Stimulated activated CD4-positive, alpha-beta T cell treated with anti-CD3 and anti-CD28 coated beads, Interleukin-2, amount 100 ng/mL, for 4 hours (primary cell): ENCODE results near the gene ODF2L.

Experiments
- DNase-seq: peaks from one replicate; pipeline ENCODE4 v3.0.0-alpha.2; 2020; ENCODE audit warnings: low read depth

ODF2L gene, protein sequence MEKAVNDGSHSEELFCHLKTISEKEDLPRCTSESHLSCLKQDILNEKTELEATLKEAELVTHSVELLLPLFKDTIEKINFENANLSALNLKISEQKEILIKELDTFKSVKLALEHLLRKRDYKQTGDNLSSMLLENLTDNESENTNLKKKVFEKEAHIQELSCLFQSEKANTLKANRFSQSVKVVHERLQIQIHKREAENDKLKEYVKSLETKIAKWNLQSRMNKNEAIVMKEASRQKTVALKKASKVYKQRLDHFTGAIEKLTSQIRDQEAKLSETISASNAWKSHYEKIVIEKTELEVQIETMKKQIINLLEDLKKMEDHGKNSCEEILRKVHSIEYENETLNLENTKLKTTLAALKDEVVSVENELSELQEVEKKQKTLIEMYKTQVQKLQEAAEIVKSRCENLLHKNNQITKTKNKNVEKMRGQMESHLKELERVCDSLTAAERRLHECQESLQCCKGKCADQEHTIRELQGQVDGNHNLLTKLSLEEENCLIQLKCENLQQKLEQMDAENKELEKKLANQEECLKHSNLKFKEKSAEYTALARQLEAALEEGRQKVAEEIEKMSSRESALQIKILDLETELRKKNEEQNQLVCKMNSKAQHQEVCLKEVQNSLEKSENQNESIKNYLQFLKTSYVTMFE

DNA sequence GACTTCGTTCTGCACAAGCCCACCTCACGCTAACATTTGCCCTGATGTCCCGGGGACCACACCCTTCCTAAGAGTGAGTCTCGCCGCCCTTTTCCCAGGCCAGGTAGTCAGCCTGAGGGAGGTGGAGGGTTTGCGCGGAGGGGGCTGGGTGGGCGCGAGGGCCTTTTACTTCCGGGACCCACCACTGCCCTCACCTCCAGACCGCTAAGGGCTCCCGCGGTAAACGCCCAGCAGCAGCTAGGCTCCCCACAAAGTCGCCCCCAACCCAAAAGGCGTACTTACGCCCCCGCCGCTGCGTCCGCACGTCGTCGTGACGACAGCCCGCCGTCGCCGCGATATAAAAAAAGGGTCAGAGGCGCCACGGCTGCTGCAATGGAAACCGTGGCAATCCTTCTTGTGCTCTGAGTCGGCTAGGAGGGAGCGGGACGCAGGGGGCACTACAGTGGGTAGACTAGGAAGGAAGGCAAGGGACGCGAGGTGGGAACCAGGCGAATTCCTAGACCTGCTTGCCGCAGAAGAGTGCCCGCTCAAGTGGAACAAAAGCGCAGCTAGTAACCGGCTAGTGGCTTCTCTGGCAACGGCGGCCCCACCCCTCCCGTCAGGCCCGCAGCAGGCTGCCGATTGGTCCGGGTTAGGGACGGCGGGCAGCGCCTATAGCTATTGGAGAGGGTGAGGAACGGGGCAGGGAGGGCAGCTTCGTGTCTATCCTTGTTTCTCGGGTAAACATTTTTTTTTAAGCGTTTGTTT lies at the start of gene ODF2L:
TSS of gene ODF2L (minus strand) at position 573 of the 747 bp plus-strand sequence. CDS start 9,296 bp downstream, outside the sequence.
- peak; percentile 80 for DNase-seq

DNA sequence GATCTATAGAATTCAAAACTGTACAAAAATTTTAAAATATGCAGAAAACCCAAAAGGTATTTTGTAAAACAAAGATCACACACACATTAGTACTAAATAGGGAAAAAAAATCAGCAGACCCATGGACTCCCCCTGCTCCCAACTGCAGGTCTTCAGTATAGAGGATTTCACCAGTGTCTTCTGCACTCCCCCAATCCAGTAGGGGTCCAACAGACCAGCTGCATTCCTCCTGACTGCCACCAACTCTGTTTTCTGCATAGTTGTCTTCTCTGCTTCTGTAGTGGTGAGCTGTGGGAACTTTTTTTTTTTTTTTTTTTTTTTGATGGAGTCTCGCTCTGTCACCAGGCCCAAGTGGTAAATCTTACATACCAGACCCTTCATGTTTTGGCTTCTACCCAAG lies 49.8 kb upstream of the ODF2L start:
- no peak for DNase-seq

DNA sequence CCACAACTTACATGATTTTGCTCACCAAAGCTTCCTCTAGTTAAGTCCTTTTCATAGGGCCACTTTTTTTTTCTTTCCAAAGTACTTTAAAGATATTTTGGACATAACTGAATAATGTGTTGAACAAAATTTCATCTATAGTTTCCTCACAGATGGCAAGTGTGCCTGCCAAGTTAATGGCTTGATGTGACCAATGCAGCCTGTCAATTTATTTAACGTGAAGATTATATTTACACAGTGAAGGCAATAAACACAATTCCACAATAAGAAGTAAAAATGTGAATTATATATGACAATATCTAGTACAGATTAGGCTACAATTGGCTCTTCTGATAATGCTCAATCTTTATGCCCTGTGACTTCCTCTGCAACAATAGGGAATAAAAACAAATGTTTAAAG lies 45.9 kb upstream of the ODF2L start:
- DNase-seq, result no peak

DNA sequence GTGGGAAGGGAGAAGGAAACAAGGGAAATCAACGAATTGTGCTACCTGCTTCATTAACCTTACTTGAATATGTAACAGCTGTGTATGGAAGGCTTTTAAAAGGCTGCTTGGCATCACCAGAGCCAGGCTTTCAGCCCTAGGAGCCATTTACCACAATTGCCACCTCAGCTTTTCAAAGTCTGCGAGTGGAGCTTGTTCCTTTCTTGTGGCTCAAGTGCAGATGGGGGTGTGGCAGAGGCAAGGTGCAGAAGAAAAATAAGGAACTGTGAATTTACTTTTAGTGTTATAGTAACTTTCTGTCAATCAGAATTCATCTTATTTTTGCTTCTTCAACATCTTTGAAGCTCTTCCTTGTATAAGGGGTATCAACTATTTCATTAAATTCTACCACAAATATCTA lies 45.5 kb upstream of the ODF2L start:
- DNase-seq, result no peak

DNA sequence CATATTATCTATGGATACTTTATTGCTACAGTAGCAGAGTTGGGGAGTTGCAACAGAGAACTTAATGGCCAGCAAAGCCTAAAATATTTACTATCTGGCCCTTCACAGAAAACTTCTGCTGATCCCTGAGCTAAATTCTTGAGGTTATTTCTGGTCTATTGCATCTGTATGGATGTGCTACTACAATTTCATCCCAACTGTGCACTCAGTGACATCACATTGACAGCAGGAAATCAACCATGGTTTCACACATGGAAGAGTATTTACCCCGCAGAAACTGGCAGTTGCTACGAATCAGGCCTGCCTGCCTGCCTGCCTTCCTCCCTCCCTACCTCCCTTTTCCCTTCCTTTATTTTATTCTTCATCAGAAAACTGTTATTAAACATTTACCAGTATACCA lies 39.9 kb upstream of the ODF2L start:
- DNase-seq, result no peak

DNA sequence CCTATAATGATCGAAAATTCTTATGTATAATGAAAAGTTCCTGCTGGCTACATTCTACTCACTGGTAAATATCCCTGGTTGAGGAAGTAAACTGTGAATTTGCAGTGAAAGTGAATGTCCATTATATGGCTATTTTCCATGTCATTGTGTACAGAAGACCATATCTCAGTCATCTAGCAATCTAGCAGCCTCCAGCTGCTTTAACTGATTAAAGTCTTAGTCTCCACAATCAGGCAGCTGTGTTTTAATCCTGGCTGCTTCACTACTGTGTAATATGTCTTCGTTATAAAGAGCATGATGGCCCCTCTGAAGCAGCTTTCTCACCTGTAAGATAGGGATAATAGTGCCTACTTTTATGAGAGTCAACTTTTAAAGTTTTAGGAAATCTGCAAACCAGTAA lies 39.2 kb upstream of the ODF2L start:
- no peak for DNase-seq

DNA sequence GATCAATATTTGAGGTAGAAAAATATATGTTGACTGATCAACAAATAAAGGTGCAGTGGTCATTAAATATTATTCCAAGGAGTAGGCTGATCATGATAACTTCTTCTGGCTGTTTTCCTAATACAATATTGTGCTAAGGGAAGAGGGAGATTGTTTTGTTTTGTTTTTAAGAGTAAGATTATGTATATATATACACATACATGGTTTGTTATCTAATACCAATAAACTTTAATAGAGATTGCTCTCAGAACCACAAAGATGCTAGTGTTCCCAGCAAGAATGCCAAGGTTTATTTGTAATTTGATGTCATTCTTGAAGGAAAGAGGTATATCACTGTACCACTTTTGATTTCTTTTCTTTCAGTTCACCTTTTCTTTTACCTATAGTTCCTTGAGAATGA lies 37.9 kb upstream of the ODF2L start:
- DNase-seq, result no peak

DNA sequence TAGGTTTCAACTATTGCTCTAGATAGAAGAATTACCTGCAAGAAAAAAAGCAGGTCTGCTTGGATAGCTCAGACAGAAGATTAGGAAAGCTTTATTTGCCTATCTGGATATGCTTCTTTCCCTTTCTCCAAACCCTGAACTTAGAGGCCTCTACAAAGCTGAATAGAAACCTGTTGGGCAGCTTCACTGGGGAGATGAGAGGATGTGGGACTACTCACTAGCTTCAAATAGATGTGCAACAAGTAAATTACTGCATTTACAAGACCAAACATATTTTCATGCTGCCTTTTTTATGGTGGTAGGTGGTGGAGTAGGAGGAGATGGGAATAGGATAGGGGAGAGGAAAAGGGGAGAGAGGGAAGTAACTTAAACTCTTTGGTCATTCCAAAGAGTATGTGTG lies 34.3 kb upstream of the ODF2L start:
- DNase-seq, result no peak

DNA sequence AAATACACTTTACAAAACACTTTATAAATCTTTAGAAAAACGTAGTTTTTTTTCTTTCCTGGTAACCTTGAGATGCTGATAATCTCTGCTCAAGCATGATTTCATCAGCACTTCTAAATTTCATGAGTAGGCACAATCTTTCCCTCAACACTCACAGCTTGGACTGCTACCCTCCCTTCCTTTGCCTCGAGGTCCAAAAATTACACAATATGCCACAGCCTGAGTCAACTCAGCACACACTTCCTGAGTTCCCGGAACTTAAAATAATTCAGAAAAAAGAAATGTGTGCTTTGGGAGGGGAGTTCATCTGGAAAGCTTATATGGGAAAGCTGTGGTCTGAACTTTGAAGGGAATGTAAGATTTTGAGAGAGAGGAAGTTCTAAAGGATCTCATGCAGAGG lies 33.7 kb upstream of the ODF2L start:
- DNase-seq, result no peak

DNA sequence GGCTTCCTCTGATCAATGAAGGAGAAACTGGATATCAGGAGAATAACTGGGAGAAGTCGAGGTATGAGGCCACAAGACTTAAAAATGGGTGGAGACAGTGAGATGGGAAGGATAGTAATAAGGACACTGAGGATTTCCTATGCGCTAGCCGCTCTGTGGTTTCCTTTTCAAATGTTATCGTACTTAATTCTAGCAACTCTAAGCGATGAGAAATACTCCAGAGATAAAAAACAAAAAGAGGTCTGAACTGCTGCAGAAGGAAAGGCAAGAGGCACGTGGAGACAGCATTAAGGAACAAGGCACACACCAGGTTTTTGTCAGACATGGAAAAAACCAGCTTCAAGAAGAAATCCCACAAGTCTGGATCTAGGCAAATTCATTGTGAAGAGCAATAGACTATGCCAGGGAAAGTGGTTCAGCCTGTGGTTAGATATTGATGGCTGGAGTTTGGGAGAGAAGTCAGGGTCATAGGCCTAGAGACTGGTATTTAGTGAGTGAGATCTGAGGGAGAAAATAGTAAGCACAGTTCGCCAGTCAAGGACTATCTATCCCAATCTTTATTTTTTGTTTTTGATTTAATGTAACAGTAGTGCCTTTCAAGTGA lies 33.1 kb upstream of the ODF2L start:
- DNase-seq, result no peak

DNA sequence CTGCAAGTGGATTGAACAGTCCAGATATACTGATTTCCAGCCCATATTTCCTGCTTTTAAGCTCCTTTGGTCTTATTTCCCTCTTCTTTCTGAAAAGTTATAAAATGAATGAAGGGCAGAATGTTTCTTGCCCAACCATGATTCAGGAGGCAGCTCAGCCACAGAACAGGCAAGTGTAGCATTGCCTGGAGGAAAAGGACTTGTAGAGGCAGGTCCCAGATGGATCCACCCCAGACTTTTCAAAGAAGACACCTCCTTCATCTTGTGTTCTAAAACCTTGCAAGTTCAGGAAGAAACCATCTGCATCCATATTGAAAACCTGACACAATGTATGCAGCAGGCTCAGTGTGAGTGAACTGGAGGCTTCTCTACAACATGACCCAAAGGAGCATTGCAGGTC lies 27.8 kb upstream of the ODF2L start, which contains the start of gene CLCA2:
TSS of gene CLCA2 (plus strand) at position 299 of the 400 bp plus-strand sequence. CDS start at position 376, 77 bp downstream.
- DNase-seq, result no peak

DNA sequence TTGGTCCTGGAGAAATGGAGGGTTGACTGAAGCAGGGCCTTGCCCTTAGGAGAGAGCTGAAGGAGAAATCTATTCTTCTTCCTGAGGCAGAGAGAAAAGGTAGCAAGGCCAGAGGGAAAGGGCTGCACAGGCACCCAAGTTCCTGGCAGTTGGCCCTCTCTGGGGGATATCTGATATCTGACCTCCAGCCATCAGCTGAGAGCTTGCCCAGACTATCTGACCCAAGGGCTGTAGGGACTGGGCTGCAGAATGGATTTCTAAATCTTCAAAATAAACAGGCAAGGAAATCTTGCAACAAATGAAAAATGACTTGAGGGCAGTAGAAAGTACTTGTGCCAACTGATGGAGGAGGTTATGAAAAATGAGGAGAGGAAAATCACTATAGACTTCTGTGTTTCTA lies 27.4 kb upstream of the ODF2L start:
- no peak for DNase-seq

DNA sequence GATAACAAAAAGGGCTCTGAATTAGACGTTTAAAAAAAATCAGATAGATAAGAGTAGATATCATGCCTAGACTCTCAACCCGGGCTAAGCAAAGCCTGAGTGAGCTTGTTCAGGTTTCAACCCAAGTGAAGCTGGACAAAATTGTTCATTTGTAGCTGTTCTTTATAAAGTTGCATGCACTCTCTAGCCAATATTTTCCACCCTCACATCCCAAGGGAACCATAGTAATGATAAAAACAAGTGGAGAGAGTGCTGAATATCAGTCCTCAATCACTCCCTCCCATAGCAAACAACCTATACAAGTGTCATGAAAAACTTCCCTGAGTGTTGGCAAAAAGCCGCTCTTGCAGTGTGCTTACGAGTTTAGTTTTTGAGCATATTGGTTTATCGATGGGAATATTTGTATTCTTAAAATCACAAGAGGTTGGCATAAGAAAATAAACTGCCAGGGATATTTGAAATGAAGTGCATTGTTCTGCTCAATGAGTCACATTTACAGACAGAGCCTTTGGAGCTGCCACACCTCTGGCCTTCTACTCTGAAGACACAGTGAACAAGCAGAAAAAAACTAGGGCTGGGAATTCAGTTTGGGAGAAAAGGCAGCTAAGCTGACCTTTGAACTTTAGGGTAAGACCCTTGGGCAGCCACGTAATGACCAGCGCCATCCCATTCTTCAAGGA lies 25.6 kb upstream of the ODF2L start:
- no peak for DNase-seq

DNA sequence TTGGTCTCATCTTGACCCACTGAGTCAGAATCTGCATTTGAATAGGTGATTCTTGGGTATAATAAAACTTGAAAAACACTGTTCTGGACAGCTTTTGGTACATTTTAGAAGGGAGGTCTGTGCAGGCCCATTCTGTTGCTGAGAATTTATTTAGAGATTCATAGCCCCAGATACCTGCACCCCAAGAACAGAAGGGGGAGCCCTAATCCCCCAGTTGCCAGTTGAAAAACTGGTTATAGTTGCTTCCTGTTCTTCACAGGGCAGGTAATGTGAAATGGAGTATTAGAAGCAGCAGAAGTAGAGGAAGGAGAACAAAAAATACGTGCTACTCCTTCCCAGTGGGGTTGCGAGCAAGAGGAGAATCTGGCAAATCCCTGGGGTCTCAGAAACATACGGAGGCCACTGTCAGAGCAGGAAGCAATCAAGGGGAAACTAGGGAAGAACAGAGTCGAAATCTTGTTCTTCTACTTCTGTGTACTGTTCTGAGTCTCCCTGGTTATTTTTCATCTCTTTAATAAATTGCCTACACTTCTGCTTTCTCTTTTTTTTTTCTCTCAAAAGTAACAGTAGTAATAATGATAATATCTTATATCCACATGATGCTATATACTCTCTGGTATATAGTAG lies 23.3 kb upstream of the ODF2L start:
- DNase-seq, result peak; percentile 20

DNA sequence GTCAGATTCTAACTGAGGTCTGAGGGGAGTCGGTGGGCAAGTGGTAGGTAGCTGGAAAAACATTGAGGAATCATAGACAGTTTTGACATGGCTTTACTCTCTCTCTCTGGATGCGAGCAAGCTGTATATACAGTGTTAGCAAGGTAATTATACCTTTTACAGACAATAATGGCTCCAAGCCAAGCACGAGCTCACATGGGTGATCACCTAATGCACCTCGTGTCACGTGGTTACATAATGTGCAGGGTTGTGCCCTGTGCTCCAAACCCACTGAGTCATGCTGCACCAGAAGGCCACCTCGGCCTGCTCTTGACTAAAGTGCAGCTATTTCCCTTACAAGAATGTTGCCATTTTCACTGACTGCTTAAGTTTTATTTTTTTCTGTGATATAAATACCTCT lies 20.2 kb upstream of the ODF2L start:
- no peak for DNase-seq

DNA sequence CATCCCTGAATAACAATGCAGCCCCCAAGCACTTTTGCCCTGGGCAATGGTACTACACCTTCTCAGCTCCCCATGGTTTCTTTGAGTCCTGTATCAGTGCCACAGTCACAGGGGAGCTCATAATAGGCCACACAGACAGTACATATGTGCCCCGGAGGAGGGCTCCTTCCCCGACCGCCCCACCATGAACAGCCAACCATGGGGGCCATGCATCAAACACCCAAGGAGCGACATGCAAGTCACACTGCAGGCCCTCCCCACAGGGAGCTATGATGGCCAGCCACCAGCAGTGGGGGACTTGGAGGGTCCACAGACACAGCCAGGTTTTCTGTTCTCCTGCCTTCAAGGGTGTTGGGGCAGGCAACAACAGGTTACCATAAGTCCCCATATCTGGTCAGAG lies 14.8 kb upstream of the ODF2L start:
- no peak for DNase-seq

DNA sequence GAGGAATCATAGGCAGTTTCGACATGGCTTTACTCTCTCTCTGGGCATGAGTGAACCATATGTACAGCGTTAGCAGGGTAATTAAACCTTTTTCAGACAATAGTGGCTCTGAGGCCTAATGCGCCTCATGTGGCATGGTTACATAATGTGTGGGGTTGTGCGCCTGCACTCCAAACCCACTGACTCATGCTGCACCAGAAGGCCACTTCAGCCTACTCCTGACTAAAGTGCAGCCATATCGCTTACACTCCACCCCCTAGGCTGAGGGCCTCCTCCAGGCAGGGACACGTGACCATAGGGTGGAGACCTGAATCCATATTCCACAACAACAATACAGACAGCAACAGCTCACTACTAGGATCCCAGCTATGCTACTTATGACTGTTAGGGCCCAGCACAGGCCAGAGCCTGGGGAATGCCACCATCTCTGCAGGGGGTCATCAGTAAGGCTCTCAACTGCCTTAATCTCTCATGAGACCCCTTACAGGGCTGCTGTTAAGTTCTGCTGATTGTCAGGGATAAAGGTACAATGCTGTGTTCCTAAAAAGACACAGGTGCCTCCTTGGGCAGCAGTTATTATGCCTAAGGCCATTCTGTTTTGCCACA lies 13.4 kb upstream of the ODF2L start:
- DNase-seq, result no peak

DNA sequence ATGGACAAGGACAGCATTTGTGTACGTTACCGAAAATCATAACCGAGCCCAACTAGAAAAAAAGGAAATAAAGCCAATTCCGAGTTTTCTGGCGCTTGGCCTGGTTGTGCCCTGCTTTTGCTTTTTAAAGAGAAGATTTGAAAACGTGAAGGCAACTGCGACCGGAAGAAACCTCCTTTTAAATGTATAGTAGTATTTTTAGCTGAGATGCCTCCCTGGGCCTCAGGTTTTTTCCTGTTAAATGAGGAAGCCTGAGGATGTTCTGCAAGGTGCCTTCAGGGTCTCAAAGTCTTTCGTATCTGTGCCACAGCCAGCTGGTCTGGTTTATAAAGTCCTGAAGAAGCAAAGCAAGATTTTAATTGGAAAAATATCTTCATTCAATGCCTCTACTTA lies 371 bp upstream of the ODF2L start:
- no peak for DNase-seq

DNA sequence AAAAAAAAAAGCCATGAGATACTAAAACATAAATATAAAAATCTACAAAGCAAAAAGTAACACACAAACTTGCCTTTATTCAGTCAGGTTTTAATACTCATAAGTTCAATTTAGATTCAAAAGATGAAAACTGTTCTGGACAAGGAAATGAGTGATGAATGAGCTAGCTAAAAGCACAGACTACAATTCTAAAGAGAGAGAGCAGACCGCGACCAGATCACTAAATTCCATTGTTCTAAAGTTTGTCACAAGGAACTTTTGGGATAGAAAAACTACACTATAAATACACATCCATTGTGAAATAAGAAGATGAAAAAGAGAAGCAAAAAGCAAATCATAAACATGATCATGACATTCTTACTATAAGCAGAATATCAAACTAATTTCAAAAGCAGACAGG lies 1.7 kb downstream of the ODF2L start:
- DNase-seq, result no peak

DNA sequence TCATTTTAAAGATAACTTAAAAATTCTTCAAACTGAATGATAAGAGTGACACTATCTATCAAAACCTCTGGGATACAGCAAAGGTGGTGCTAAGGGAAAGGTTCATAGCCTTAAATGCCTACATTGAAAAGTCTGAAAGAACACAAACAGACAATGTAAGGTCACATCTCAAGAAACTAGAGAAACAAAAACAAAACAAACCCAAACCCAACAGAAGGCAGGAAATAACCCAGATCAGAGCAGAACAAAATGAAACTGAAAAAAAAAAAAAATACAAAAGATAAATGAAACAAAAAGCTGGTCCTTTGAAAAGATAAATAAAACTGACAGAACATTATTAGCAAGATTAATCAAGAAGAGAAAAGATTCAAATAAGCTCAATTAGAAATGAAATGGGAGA lies 6.8 kb downstream of the ODF2L start:
- no peak for DNase-seq

DNA sequence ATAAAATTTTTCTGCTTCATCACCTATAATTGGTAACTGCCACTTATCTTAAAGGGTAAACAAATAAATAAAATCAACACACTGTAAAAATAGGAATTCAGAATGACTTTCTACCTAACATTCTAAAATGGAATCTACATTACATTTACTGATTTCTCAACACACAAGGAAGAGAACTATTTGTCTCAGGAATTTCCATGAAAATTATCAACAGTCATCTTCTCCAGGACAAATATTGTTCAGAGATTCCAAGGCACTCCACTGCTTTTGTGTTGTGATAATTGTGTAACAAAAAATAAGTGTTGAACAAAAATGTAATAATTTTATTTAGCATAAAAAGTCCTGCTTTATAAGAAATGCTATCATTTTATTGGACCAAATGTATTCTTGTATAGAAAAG lies 7.3 kb downstream of the ODF2L start:
- no peak for DNase-seq
